Measurements from ENCODE around the gene ASB3.

DNA sequence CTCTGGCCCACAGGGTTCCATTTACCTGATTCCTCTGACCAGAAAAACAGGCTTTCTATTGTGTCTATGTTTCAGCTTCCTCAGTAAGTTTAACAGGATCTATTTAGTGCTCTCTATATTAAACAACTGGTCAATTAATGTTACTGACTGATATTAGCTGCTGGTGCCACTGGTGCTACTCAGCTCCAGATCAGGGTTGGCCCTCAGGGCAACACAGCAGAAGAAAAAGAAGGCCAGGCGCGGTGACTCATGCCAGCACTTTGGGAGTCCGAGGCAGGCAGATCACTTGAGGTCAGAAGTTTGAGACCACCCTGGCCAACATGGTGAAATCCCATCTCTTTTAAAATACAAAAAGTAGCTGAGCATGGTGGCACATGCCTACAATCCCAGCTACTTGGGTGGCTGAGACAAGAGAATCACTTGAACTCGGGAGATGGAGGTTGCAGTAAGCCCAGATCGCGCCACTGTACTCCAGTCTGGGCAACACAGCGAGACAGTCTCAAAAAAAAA lies 75.4 kb downstream of the ASB3 start:
- TF ChIP-seq, protein P1, sequence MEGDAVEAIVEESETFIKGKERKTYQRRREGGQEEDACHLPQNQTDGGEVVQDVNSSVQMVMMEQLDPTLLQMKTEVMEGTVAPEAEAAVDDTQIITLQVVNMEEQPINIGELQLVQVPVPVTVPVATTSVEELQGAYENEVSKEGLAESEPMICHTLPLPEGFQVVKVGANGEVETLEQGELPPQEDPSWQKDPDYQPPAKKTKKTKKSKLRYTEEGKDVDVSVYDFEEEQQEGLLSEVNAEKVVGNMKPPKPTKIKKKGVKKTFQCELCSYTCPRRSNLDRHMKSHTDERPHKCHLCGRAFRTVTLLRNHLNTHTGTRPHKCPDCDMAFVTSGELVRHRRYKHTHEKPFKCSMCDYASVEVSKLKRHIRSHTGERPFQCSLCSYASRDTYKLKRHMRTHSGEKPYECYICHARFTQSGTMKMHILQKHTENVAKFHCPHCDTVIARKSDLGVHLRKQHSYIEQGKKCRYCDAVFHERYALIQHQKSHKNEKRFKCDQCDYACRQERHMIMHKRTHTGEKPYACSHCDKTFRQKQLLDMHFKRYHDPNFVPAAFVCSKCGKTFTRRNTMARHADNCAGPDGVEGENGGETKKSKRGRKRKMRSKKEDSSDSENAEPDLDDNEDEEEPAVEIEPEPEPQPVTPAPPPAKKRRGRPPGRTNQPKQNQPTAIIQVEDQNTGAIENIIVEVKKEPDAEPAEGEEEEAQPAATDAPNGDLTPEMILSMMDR (IDR thresholded peaks at IDR 0.05): no peak
- TF ChIP-seq POLR2A (IDR thresholded peaks at IDR 0.05): no peak

All from thyroid gland (tissue), 4 donors.